IPS DF 19.7 (cell line): ENCODE results near the gene KCTD17.

Experiments used
- DNase-seq: peaks from one replicate; pipeline ENCODE4 v3.0.0-alpha.2; 2013; ENCODE audit warnings: low read depth, low spot score

Gene KCTD17, protein sequence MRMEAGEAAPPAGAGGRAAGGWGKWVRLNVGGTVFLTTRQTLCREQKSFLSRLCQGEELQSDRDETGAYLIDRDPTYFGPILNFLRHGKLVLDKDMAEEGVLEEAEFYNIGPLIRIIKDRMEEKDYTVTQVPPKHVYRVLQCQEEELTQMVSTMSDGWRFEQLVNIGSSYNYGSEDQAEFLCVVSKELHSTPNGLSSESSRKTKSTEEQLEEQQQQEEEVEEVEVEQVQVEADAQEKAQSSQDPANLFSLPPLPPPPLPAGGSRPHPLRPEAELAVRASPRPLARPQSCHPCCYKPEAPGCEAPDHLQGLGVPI

DNA sequence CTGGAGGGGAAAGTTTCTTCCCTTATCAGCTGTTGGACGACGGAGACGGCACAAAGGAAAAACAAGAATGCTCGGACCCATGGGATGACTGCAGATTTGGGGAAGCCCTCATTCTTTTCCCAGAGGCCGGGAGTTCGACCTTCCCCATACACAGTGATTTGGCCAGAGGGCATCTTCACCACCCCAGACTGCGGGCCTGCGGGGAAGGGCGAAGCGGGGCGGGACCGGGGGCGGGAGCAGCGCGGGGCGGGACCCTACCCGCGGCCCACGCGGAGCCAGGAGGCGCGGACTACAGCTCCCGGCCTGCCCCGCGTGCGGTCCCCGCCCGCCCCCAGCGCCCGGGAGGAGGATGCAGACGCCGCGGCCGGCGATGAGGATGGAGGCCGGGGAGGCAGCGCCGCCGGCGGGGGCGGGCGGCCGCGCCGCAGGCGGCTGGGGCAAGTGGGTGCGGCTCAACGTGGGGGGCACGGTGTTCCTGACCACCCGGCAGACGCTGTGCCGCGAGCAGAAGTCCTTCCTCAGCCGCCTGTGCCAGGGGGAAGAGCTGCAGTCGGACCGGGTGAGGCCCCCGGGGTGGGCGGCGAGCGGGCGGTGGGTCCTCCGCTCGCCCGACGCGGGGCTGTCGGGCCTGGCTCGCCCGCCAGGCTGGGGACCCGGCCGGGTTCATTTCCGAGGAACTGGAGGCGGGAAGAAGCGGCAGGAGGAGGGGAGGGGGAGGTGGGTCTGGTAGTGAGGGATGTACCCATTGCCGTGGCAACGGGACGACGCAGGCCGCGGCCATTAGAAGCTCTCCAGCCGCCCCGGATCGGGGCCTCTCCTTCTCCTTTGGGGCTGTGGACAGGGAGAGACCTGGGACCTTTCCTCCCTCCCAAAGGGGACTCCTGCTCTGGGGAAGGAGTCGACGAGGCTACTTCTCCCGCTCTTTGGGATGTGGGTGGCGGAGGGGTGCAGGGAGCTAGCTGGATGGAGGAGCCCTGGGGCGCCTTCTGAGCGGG is at the start of gene KCTD17:
Gene KCTD17 (plus strand): TSS at position 352 of the 995 bp plus-strand sequence. CDS start 19 bp downstream, at position 371.
- DNase-seq: no peak

DNA sequence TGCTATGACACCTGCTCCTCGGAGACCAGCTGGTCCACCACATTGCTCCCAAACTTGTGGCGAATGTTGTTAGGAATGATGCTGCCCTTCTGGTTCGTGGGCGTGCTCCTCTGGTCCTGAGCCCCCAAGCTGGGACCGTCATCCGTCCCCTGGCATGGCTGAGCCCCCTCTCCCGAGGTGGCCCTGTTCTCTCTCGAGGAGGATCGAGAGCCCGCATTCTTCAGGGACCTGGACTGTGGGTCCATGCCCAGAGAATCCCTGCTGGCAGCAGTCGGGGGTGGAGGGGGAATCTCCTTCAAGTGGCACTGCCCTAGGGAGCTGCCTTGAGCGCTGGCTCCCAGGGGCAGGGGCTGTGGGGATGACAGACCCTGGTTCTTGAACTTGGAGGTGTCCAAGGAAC is 49.7 kb upstream of the KCTD17 start:
- DNase-seq: no peak

DNA sequence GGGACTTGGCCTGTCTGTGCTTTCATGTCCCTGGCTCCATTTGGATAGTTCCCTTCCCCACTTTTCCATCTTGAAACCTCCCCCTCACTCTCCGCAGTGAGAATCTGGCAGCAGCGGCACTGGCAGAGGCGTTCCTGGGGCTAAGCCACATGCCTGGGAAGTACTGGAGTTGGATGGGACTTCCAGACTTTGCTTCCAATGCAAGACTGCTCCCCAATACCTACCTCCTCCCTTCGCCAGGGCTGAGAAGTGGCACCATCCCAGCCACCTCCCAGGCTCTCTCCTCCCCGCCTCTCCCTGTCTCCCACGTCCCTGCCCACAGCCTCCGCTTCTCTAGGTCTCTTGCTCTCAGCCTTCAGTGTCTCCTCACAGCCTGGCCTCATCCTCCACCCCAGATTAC is 48.9 kb upstream of the KCTD17 start:
- no peak for DNase-seq

DNA sequence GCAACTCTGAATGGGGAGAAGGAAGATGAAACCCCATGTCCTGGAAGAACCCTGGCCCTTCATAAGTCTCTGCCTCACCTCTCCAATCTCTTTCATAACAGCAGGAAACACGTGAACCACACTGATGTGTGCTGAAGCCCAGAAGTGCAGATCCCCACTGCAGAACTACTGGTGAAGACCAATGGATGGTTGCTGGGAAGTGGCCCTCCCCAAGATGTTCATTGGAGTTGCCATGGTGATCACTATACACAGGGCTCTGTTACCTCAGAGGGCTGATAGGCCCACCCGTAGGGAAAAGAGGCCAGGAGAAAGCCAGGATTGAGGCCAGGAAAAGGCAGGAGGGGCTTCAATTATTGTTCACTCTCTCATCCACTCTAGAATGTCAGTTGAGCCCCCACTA is 43.9 kb upstream of the KCTD17 start:
- DNase-seq: no peak

DNA sequence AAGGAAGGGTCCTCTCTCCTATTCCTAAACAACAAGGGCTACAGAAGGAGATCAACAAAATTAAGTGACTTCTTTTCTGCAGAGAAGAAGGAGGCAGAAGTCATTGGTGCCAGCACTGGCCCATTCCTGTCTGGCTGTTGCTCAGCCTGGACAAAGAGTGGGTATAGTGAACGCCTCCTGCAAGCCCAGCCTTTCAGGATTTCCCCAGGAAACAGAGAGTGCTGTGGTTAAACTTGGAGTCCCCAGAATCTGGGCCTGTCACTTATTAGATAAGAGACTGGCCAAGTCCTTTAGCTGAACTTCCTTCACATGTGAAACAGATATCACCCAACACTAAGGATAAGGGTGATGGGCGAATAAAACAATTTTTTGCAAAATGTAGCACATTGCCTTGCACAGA is 43.2 kb upstream of the KCTD17 start:
- DNase-seq: no peak

DNA sequence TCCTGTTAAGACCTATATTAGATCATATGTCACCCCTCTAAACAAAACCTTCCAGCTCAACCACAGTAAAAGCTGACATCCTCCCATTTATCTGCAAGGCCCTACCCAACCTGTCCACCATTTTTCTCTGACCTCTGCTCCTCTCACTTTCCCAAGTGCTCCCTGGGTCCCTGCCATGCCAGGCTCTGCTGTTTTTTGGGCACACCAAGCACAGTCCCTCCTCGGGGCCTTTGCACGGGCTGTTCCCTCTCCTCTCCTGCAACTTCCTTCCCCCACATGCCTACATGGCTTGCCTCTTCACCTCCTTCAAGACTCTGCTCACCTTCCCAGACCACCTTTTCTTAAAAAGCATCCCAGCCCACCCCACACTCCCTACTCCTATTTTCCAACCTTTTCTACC is 42.1 kb upstream of the KCTD17 start:
- no peak for DNase-seq

DNA sequence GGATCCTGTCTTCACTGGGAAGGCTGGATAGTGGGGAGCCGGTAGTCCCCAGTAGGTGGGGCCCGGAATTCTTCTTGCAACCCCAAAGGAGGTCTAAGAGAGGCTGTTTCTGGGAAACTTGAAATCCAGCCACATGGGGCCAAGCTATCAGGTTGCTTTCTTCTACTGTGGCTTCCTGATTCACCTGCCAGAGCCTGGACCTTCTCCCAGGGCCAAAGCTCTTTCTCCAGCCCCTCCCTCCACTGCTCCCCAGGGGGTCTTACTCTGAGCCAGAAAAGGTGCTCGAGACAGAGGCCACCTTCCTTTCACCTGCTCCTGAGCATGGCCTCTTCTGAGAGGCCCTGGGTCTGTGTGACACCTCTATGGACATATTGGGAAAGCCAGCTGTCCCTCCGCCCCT is 41.4 kb upstream of the KCTD17 start:
- DNase-seq: no peak

DNA sequence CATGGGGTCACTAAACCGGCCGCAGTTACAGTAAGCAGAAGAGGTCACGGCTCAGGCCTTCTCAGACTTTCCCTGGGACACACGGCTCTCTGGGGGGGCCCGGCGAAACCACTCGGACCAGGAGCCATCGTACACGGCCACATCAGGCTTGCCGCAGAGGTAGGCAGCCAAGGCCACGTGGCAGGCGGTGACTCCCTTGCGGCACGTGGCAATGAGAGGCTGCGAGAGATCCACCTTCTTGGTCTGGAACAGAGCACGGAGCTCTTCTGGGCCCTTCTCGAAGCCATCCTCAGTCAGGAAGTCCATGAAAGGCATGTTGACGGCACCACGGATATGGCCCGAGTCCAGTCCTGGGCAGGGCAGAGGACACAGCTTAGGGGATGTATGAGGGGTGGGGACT is 40.6 kb upstream of the KCTD17 start:
- no peak for DNase-seq

DNA sequence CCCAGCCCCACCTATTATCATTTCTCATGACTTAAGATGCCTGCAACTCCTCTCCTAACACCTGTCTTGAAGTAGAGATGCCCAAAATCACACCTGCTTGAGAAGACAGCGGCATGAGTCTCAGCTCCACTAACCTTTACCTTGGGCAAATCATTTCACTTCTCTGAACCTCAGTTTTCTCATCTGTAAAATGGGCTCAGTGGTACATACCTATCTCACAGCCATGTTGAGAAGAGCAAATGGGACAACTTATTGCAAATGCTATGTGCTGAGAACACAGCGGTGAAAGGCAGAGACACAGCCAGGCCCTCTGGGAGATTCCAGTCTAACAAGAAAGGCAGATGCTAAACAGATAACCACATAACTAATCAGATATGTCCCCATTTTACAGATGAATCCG is 40.1 kb upstream of the KCTD17 start:
- DNase-seq: no peak

DNA sequence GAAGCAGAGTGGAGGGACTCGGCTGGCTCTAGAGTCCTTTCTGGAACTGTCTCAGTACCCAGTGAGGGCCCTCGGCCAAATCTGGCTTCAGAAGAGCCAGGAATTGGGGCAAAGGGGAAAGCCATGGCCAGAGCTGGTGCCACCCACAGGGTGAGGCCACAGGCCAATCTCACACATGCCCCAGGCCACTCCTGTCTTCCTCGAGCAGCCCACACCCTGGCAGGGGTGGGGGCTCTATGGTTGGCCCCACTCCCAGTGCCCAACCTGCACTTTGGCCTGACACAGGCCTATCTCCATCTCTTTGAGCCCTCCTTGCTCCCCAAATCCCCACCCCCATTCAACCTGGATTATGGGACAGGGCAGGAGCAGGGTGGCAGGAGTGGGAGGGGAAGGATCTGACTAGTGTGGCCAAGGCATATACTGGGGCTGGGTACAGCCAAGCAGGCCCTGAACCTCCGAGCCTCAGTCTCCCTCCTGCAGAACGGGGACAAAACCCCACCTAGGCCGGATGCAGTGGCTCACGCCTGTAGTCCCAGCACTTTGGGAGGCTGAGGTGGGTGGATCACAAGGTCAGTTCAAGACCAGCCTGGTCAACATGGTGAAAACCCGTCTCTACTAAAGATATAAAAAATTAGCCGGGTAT is 39.2 kb upstream of the KCTD17 start:
- DNase-seq: no peak

DNA sequence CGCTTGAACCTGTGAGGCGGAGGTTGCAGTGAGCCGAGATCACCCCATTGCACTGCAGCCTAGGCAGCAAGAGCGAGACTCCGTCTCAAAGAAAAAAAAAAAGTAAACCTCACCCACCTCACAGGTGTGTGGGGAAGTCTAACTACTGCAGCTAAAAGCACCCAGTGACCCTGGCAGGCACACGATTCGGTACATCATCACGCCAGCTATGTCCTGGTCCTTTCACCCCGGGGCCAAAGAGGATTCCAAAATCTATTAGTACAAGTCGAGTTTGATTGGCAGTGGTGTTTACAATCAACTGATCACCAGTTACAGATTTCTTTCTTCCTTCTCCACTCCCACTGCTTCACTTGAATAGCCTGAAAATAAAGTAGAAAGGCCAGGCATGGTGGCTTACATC is 38.6 kb upstream of the KCTD17 start:
- DNase-seq: no peak

DNA sequence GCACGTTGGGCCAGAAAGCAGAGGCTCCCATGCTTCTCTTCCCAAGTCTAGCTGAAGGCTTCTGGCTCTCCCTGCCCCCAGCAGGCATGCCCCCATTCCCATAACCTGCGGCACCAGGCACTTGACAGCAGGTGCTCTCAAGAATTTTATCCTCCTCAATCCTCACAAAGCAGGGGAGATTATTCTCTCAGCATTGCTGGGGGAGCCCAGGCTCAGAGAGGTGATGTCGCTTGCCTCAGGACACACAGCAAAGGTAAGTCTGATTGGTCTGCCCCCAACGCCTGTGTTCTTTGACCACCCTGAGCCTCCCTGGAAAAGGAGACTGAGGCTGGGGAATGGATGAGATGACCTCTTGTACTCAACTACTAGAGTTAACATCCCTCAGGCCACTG is 37.1 kb upstream of the KCTD17 start:
- no peak for DNase-seq

DNA sequence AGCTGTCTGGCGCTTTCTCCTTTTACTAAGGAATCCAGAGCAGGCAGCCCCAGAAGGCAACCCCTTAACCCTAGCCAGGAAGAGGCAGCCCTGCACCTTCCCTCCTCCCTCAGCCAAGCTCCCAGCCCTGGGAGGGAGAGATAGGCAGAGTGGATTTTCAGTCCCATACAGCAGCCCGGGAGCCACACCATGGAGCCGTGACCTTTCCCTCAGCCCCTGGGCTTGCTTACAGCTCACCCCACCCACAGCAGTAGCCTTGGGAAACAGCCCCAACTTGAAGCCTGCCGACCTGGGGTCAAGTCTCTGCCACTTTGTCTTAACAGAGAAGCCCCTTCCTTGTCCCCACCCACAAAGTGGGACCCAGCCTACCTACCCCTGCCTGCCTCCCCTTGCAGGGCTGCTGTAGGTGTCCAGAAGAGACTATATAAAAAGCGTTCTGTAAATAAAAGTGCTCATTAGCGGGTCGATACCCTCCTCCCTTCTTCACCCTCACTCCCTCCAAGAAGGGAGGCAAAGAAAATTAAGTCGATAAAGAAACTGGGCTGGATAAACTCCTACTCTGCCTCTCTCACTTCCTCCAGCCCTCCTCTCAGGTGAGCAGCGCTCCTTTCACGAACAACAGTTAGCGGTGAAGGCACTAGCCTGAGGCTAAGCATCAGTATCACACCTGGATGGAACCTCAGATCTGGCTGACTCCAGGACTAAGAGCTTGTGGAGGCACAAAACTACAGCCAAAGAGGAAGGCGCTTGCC is 36.5 kb upstream of the KCTD17 start:
- no peak for DNase-seq

DNA sequence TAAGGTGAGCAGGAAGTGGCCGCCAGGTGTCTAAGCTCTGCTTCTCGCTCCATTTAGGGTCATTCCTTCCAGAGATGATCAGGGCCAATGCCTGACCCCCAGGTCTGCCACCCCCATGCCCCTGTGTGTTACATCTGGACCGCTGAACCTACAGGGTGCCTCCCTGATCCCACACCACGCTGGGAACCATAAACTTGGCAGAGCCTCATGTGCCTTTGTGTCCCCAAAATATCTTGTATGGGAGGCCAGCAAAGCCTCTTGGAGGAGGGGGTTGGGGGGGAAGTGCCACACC is 36.0 kb upstream of the KCTD17 start:
- no peak for DNase-seq

DNA sequence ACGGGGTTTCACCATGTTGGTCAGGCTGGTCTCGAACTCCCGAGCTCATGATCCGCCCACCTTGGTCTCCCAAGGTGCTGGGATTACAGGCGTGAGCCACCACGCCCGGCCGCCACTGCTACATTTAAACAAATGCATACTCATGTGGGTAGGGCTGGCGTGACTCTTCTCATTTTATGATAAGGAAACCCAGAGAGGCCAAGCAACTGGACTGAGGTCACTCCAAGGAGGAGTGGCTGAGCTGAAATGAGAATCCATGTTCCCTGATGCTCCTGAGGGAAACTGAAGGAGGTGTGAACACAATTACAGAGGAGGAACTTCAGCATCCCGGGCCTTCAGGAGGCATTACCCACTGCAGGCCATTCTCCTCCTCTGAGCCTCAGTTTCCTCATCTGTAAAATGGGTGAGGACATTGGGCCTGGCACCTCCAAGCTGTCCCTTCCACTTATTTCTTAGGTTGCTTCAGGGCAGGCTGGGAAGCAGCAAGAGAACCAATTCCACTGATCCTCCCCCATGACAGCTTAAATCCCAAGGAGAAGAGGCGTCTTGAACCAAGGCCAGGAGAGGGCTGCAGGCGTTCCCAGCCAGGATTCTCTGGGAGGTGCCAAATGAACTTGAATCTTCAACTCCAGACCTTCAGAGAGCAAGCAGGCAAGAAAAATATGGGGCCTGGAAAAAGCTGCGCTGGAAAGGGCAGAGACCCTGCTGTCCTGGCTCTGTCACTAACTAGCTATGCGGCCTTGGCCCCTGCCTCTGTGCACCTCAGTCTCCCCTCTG is 35.2 kb upstream of the KCTD17 start:
- no peak for DNase-seq

DNA sequence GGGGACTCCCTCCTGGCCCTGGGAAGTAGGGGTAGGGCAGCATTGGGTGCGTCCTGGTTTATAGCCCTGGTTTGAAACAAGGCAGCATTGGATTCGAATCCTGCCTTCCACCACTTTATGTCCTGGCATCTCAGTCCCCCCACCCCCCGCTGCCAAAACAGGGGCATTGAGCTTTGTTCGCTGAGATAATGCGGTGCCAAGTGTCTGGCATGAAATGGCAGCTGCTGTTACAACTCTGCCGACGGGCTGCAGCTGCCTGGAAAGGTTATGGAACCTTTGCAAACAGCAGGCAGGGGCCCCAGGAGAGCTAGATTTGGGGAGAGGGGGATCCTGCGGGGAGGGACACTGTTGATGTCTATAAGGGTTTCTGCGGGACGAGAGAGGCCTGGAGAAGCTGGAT is 34.2 kb upstream of the KCTD17 start:
- DNase-seq: no peak

DNA sequence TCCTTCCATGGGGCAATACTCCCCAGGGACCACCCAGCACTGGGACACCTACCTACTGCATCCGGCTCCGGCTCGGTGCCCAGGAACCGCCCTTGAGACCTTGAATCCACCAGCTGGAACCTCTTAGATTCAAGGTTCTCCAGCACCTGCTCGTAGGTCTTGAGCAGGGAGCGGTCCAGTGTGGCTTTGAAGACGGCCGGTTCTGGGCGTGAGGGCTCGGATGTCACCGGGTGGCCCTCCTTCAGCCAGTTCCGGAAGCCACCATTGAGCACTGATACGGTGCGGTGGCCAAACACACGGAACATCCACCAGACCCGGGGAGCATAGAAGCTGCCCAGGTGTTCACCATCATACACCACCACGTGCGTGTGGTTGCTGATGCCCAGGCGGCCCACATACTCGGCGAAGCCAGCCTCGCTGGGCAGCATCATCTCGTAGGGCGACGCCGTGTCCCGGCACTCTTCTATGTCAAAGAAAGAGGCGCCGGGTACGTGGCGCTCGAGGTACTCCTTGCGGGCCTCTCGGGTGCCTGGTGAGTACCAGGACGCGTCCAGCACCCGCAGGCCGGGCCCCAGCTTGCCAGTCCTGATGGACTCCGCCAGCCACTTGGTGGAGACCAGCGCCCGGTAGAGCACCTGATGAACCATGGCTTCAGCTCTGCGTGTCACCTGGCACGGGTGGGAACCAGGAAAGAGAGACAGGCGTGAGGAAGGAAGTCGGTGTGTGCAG is 33.3 kb upstream of the KCTD17 start:
- no peak for DNase-seq

DNA sequence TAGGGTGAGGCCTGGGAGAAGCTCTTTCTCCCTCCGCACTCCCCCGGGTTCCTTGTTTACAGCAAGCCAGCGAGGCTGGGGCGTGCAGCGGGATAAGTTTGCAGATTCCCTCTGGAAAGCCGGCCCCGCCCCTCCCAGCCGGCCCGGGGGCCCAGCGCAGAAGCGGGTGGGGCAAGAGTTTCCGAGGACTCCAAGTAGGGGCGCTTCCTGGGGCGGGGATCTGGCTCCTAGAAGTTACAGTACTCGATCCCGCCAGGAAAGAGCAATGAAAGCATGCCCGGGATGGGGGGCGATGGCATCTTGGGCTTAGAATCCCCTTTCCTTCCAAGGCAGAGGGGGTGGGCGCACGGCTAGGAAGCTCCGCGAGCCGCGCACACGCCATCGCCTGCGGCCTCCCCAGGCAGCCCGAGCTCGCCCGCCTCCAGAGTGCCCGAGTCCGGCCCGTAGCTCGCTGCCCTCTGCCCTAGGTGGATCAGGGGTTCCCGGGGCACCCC is 32.7 kb upstream of the KCTD17 start:
- no peak for DNase-seq

DNA sequence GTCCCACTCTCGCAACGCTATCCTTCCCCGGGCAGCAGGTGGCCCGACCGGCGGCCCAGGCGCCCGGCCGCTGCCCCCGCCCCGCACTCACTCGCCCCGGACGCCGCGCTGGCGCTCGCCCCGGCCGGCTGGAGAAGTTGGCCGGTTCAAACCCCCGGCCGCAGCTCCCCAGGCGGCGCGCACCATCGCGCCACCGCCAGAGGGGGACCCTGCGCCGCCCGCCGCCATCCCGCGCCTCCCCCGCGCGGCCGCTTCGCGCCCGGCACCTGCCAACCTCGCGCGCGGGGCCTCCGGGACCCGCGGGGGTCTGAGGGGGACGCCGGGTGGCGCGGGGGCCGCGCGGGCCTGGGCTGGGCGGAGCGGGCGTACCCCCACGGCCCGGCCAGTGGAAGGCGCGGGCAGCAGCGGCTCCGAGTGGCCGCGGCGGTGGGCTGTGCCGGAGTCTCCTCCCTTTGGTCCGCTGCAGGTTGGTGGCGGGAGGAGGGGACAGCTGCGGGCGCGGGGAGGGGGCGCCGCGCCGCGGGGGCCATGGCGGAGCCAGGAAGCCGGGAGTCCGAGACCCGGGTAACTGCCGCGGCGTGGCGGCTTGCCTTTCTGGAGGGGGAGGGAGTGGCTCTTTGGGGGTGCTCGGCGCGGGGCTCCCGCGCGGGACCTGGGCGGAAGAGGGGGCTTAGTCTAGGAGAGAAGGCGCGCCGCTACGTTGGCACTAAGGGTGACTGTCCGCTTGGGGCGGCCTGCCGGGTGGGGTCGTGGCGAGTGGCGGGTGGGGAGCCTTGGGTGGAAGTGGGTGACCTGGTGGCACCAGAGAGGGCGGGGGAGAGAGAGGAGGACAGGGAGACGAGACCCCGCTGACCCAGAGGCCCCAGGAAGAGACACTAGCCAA is 32.0 kb upstream of the KCTD17 start, which contains the start of the genes MPST and TST:
Gene MPST (plus strand): TSS at position 434 of the 883 bp plus-strand sequence. CDS start 95 bp downstream, at position 529.
Gene TST (minus strand): TSS at position 139 of the 883 bp plus-strand sequence. CDS start 715 bp downstream, outside the sequence.
- no peak for DNase-seq
